ENCODE results near the gene LRRFIP2.
"Not testable (repeated sequence)": the region's sequence is repeated elsewhere in the genome, so short reads cannot be mapped to it uniquely, and the experiment has no call there.

LRRFIP2 gene

GRCh38 chr3:37056826-37057225, 117.6 kb downstream of the LRRFIP2 start:
- Histone ChIP-seq H3K27ac (replicated peaks) (no peak overlapping the region), H3K27me3 (ENCODE audit: insufficient read depth, poor library complexity, severe bottlenecking) (no peaks in the 10 kb centered on the region), H3K4me3 (replicated peaks; ENCODE audit: insufficient read depth, low read length) (no peak overlapping the region)
- DNase-seq (ENCODE audit: low read depth in 1 of 2, low spot score in 1 of 2): no peak
- no peak for TF ChIP-seq POLR2AphosphoS5 (IDR thresholded peaks at IDR 0.05; ENCODE audit: low read depth)
- no peak for TF ChIP-seq SPI1 (IDR thresholded peaks at IDR 0.05; ENCODE audit: borderline replicate concordance, low read depth)
- no peak for TF ChIP-seq REST (IDR thresholded peaks at IDR 0.05; ENCODE audit: insufficient replicate concordance, low read depth)
- no peak for TF ChIP-seq GABPA (IDR thresholded peaks at IDR 0.05; ENCODE audit: low read depth)
- TF ChIP-seq CTCF (IDR thresholded peaks at IDR 0.05; ENCODE audit: insufficient read depth, low read length): no peak

GRCh38 chr3:37055077-37055476, 119.3 kb downstream of the LRRFIP2 start:
- DNase-seq (ENCODE audit: low read depth in 1 of 2, low spot score in 1 of 2); H3K4me3 ChIP-seq (replicated peaks; ENCODE audit: insufficient read depth, low read length); H3K27ac ChIP-seq (replicated peaks); H3K27me3 ChIP-seq (ENCODE audit: insufficient read depth, poor library complexity, severe bottlenecking): not testable (repeated sequence)

GRCh38 chr3:37054370-37054769, 120.0 kb downstream of the LRRFIP2 start:
- DNase-seq (ENCODE audit: low read depth in 1 of 2, low spot score in 1 of 2): no peak
- no peak for TF ChIP-seq REST (IDR thresholded peaks at IDR 0.05; ENCODE audit: insufficient replicate concordance, low read depth)
- TF ChIP-seq SPI1 (IDR thresholded peaks at IDR 0.05; ENCODE audit: borderline replicate concordance, low read depth): no peak
- no peak for TF ChIP-seq POLR2AphosphoS5 (IDR thresholded peaks at IDR 0.05; ENCODE audit: low read depth)
- TF ChIP-seq GABPA (IDR thresholded peaks at IDR 0.05; ENCODE audit: low read depth): no peak
- TF ChIP-seq CTCF (IDR thresholded peaks at IDR 0.05; ENCODE audit: insufficient read depth, low read length): no peak
- Histone ChIP-seq H3K4me3 (replicated peaks; ENCODE audit: insufficient read depth, low read length) (no peak overlapping the region), H3K27ac (replicated peaks) (no peak overlapping the region), H3K27me3 (ENCODE audit: insufficient read depth, poor library complexity, severe bottlenecking) (no peaks in the 10 kb centered on the region)

GRCh38 chr3:37053753-37054152, 120.6 kb downstream of the LRRFIP2 start:
- TF ChIP-seq REST (IDR thresholded peaks at IDR 0.05; ENCODE audit: insufficient replicate concordance, low read depth) (no peak), CTCF (IDR thresholded peaks at IDR 0.05; ENCODE audit: insufficient read depth, low read length) (no peak), GABPA (IDR thresholded peaks at IDR 0.05; ENCODE audit: low read depth) (no peak), SPI1 (IDR thresholded peaks at IDR 0.05; ENCODE audit: borderline replicate concordance, low read depth) (no peak), POLR2AphosphoS5 (IDR thresholded peaks at IDR 0.05; ENCODE audit: low read depth) (no peak)
- Histone ChIP-seq H3K27ac (replicated peaks) (no peak overlapping the region), H3K27me3 (ENCODE audit: insufficient read depth, poor library complexity, severe bottlenecking) (no peaks in the 10 kb centered on the region), H3K4me3 (replicated peaks; ENCODE audit: insufficient read depth, low read length) (no peak overlapping the region)
- DNase-seq (ENCODE audit: low read depth in 1 of 2, low spot score in 1 of 2): no peak

Measured in HL-60 (cell line).